ENCODE data around the gene LMNA. TPM values are rescaled to one million over a fixed set of nuclear protein-coding genes. Genes with fewer than 3 reads are reported as not detected.

LMNA gene
- total RNA-seq, 4 donors from 2014 or later: 371 to 501 (median 419) TPM

DNA sequence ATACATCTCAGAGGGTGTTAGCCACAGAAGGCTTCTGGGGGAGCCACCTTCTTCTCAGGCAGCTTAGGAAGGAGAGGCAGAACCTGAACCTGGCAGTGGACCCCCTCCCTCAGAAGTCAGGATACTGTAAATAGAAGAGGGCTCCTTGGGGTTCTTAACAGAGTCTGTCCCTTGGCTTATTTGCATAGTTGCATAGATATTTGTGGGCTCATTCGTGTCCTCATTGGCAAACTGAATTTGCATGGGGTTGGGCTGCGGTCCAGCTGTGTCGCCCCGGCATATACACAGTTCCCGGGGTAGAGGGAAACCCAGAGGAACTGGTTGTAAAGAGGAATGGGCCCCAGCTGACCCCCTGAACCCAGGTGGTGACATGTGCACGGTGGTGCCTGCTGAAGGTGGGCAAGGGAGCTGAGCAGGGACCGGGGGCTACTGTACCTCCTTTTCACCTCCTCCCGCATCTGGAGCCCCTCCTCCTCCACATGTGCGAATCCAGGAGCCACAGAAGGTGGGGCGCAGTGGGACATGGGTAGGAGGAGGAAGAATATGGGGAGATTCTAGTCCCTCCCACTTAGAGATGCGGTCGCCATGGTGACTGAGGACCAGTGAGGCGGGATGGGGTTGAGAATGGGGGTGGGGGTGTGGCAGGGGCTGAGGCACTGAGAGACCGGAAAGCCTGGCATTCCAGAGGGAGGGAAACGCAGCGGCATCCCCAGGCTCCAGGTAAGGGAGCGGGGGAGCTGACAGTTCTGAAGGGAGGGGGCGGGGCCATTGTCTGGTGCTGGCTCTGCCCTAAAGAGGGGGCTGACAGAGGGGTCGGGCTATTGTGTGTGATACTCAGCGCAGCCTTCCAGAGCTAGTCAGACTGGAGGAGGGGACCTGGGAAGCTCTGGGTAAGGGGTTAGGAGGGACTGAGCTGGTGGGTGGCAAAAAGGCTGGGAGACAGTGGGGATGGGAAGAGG lies 35.1 kb downstream of the LMNA start:
- Histone ChIP-seq H3K4me1 (peaks cover 0 to 30% (median 23%) of the 10 kb centered on the region in 4 donors), H3K9me3 (no peaks in the 10 kb centered on the region), H3K27me3 (peaks cover 0 to 14% of the 10 kb centered on the region in 2 donors), H3K27ac (no peak overlapping the region), H3K4me3 (no peak overlapping the region), H3K36me3 (no peaks in the 10 kb centered on the region)
- WGBS, 2 donors: 26 to 33% methylated on average over 19 to 20 of the region's 20 CpGs
- TF ChIP-seq POLR2A (IDR thresholded peaks at IDR 0.05) (no peak), EP300 (IDR thresholded peaks at IDR 0.05) (no peak)
- TF ChIP-seq, protein P1, sequence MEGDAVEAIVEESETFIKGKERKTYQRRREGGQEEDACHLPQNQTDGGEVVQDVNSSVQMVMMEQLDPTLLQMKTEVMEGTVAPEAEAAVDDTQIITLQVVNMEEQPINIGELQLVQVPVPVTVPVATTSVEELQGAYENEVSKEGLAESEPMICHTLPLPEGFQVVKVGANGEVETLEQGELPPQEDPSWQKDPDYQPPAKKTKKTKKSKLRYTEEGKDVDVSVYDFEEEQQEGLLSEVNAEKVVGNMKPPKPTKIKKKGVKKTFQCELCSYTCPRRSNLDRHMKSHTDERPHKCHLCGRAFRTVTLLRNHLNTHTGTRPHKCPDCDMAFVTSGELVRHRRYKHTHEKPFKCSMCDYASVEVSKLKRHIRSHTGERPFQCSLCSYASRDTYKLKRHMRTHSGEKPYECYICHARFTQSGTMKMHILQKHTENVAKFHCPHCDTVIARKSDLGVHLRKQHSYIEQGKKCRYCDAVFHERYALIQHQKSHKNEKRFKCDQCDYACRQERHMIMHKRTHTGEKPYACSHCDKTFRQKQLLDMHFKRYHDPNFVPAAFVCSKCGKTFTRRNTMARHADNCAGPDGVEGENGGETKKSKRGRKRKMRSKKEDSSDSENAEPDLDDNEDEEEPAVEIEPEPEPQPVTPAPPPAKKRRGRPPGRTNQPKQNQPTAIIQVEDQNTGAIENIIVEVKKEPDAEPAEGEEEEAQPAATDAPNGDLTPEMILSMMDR (IDR thresholded peaks at IDR 0.05): no peak
- DNase-seq (ENCODE audit: low spot score in 2 of 2): no peak

DNA sequence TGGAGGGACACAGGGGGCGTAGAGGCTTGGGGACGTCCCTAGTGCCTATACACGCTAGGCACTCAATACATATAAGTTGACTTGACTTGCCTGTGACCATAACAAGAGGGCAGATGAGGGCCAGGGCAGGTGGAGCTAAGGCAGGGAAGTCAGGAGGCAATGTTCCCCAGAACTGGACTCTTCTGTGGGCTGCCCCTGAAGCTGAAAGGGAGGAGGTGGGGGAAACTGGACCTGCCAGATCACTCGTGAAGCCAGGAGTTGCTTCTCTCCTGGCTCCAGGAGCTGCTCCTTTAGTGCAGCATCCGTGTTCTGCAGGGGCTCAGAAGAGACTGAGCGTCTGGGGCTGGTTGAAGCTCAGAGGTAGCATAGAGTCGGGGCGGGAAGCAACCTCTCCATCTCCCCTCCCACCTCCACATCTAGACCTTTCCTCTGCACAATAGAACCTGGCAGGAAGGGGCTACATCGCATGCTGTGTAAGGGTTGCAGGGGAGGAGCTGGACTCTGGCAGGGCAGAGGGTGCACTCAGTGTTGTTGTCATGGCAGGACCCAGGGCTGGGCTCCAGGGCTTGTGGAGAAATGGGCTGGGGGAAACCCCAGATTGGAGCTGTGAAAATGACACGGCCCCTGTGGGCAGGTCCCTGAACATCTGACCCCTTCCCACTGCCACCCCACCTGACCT lies 36.0 kb downstream of the LMNA start:
- WGBS, 2 donors: 23 to 38% methylated on average over 10 of the region's 10 CpGs
- DNase-seq (ENCODE audit: low spot score in 2 of 2): no peak
- TF ChIP-seq, protein P1 (IDR thresholded peaks at IDR 0.05): no peak
- no peak for TF ChIP-seq POLR2A (IDR thresholded peaks at IDR 0.05)
- no peak for TF ChIP-seq EP300 (IDR thresholded peaks at IDR 0.05)
- Histone ChIP-seq H3K4me3 (no peak overlapping the region), H3K27ac (no peak overlapping the region), H3K36me3 (no peaks in the 10 kb centered on the region), H3K27me3 (peaks cover 0 to 14% of the 10 kb centered on the region in 2 donors), H3K9me3 (no peaks in the 10 kb centered on the region), H3K4me1 (peaks cover 0 to 25% (median 21%) of the 10 kb centered on the region in 4 donors)

DNA sequence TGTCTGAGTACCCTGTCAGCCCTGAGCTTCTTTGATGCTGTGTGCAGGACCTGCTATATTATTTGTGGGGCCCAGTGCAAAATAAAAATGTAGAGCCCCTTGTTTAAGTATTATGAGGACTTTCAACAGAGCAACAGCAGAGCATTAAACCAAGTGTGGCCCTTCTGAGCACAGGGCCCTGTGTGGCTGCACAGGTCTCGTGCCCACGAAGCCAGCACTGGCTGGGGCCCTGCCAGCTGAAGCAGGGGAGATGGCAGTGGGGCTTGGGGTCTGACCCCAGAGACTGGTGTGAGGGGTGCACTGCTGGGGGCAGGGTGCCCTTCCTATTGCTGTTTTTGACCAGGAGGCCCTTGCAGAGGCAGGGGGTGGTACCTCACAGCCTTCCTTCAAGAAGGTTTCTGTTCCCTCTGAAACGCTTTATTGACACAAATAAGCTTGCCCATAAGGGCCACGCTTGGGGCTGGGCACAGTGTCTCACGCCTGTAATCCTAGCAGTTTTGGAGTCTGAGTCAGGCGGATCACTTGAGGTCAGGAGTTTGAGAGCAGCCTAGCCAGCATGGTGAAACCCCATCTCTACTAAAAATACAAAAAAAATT lies 36.7 kb downstream of the LMNA start:
- no peak overlapping the region for H3K4me3 ChIP-seq
- H3K27me3 ChIP-seq: peaks cover 0 to 14% of the 10 kb centered on the region in 2 donors
- peaks cover 0 to 19% (median 15%) of the 10 kb centered on the region in 4 donors for H3K4me1 ChIP-seq
- TF ChIP-seq EP300 (IDR thresholded peaks at IDR 0.05) (no peak), POLR2A (IDR thresholded peaks at IDR 0.05) (no peak)
- TF ChIP-seq, protein P1 (IDR thresholded peaks at IDR 0.05): no peak
- H3K27ac ChIP-seq: no peak overlapping the region
- WGBS, 2 donors: 58 to 82% methylated on average over 6 of the region's 6 CpGs
- DNase-seq (ENCODE audit: low spot score in 2 of 2): no peak
- H3K36me3 ChIP-seq: no peaks in the 10 kb centered on the region
- H3K9me3 ChIP-seq: no peaks in the 10 kb centered on the region

DNA sequence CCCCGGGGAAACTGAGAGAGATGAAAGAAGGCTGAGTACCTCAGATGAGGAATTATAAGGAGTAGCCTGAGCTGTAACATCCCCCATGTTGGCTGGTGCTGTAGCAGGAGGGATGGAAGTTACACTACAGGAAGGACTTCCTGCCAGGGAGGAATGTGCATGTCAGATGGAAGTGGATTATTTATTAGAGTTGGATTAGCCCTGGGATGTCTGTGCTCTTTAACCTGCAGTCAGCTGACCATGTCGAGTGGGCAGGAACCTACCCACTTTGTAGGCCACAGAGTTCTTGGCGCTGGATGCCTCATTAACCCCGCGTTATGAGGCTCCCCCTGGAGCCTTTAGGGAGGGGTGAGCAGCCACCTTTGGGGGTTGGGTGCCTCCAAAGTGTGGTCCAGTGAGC lies 38.1 kb downstream of the LMNA start:
- no peak overlapping the region for H3K4me3 ChIP-seq
- H3K27me3 ChIP-seq: peaks cover 0 to 14% of the 10 kb centered on the region in 2 donors
- H3K27ac ChIP-seq: no peak overlapping the region
- no peaks in the 10 kb centered on the region for H3K9me3 ChIP-seq
- TF ChIP-seq, protein P1 (IDR thresholded peaks at IDR 0.05): no peak
- TF ChIP-seq POLR2A (IDR thresholded peaks at IDR 0.05): no peak
- no peak for TF ChIP-seq EP300 (IDR thresholded peaks at IDR 0.05)
- no peaks in the 10 kb centered on the region for H3K36me3 ChIP-seq
- no peak for DNase-seq (ENCODE audit: low spot score in 2 of 2)
- 46 to 58% methylated on average over 5 of the region's 5 CpGs for WGBS, 2 donors
- peaks cover 0 to 7% (median 2%) of the 10 kb centered on the region in 4 donors for H3K4me1 ChIP-seq
